Ovary (tissue), 3 donors: ENCODE measurements around the gene KAZALD1.

ENCODE experiments used
- CTCF ChIP-seq, 3 donors: fragments of 450-650 bp in 2 of 3; fragments of 200-600 bp in 1 of 3; IDR thresholded peaks; one replicate each; pipeline versions ENCODE4 v1.5.1 to v1.8.0; 2016 to 2022; ENCODE audit warnings: antibody characterized with exemption in 3 of 3, mild to moderate bottlenecking in 1 of 3
- POLR2A ChIP-seq: fragments of 450-650 bp; IDR thresholded peaks from one replicate; pipeline ENCODE4 v1.6.1; 2017; ENCODE audit warnings: antibody characterized with exemption, mild to moderate bottlenecking, moderate library complexity
- donor health status: DM: no; HTN: no; CAD: no.

- TF ChIP-seq POLR2A = no peak
- TF ChIP-seq CTCF (IDR thresholded peaks at IDR 0.05) = no peak
These were observed 33.2 kb downstream of the KAZALD1 start for GRCh38 chr10:101095004-101095403.
